ENCODE measurements around the gene EPHB2. TPM values are rescaled to one million over a fixed set of nuclear protein-coding genes. Genes with fewer than 3 reads are reported as not detected.

Gene EPHB2
- total RNA-seq, 1 donor from 2014 or later, result not detected

DNA sequence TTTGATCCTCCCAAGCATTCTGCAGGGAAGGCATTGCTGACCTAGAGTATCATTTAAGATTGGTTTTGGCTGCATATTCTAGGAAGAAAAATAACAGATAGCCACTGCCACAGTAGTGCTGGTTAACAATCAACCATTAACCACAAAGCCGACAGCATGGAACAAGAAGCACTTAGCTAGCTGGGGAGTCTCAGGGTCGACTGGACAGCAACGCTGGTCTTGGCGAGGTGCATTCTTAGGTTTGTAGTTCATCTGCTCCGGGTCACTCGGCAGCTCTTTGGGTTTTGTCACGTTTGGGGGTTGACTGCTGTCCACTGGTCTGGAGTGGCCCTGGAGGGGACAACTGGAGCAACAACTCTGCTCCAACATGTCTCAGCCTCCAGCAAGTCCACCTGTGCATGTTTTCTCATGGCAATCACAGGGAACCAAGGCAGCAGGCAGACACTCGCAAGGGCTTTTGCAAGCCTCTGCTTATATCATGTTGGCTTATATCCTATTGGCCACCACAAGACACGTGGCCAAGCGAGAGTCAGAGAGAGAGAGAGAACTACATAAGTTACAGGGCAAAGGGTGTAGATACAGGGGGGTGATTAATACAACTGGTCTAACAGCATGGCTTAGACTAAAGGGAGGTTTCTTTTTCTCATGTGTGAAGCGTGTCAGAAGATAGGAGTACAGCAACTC lies 162.5 kb downstream of the EPHB2 start:
- Mint-ChIP-seq H3K27me3 (no peaks in the 10 kb centered on the region), H3K4me1 (no peaks in the 10 kb centered on the region), H3K4me3 (no peak overlapping the region), H3K9me3 (no peaks in the 10 kb centered on the region), H3K27ac (no peak overlapping the region), H3K36me3 (ENCODE audit: low read depth) (no peaks in the 10 kb centered on the region)
- intact Hi-C loops (cut with micrococcal nuclease), result no loop called here
- DNase-seq, result no peak

DNA sequence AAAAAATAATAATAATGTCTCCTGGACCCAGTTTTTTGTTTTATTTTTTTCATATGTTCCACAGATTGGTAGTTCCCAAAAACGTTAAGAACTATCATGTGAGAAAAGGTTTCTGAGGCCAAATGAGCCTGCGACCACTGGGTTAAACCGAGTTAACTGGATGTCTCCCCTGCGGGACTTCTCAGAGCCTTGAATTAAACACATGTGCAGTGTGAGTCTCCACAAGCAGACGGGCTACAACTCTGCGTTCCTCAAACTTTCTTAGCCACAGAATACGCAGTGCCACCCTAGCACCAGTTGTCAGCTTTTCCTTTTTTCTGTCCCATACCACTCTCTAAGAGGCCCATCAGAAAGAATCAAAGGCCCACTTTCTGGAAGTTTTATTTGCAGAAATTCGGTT lies 164.1 kb downstream of the EPHB2 start:
- H3K27me3 Mint-ChIP-seq, result no peaks in the 10 kb centered on the region
- no peak for DNase-seq
- intact Hi-C loops (cut with micrococcal nuclease), result no loop called here
- H3K27ac Mint-ChIP-seq, result no peak overlapping the region
- H3K36me3 Mint-ChIP-seq (ENCODE audit: low read depth), result no peaks in the 10 kb centered on the region
- H3K9me3 Mint-ChIP-seq, result no peaks in the 10 kb centered on the region
- H3K4me1 Mint-ChIP-seq, result no peaks in the 10 kb centered on the region
- no peak overlapping the region for H3K4me3 Mint-ChIP-seq

- no peaks in the 10 kb centered on the region for H3K36me3 Mint-ChIP-seq (ENCODE audit: low read depth)
- intact Hi-C loops (cut with micrococcal nuclease), result no loop called here
- no peak overlapping the region for H3K4me3 Mint-ChIP-seq
- DNase-seq, result no peak
- no peaks in the 10 kb centered on the region for H3K4me1 Mint-ChIP-seq
- H3K9me3 Mint-ChIP-seq, result no peaks in the 10 kb centered on the region
- H3K27ac Mint-ChIP-seq, result no peak overlapping the region
- no peaks in the 10 kb centered on the region for H3K27me3 Mint-ChIP-seq
Observed at GRCh38 chr1:22875241-22875640, 164.6 kb downstream of the EPHB2 start.

DNA sequence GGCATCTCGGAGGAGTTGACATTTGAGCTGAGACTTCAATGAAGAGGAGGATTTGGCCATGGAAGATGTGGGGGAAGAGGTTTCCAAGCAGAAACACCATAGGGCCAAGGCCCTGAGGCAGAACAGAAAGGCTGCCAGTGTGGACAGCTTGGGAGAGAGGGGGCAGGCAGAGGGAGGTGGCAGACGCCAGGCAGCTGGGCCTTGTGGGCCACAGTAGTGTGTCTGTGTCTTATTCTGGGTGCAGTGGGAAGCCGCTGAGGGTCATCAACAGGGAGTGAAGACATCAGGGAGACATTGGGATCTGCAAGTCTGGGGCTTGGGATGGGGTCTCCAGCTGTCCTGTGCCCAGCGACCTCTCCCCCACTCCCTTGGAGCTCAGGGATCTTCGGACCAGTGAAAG lies 165.2 kb downstream of the EPHB2 start:
- H3K36me3 Mint-ChIP-seq (ENCODE audit: low read depth), result no peaks in the 10 kb centered on the region
- no peak overlapping the region for H3K27ac Mint-ChIP-seq
- intact Hi-C loops (cut with micrococcal nuclease), result no loop called here
- no peaks in the 10 kb centered on the region for H3K4me1 Mint-ChIP-seq
- no peak overlapping the region for H3K4me3 Mint-ChIP-seq
- no peak for DNase-seq
- H3K9me3 Mint-ChIP-seq, result no peaks in the 10 kb centered on the region
- H3K27me3 Mint-ChIP-seq, result no peaks in the 10 kb centered on the region

DNA sequence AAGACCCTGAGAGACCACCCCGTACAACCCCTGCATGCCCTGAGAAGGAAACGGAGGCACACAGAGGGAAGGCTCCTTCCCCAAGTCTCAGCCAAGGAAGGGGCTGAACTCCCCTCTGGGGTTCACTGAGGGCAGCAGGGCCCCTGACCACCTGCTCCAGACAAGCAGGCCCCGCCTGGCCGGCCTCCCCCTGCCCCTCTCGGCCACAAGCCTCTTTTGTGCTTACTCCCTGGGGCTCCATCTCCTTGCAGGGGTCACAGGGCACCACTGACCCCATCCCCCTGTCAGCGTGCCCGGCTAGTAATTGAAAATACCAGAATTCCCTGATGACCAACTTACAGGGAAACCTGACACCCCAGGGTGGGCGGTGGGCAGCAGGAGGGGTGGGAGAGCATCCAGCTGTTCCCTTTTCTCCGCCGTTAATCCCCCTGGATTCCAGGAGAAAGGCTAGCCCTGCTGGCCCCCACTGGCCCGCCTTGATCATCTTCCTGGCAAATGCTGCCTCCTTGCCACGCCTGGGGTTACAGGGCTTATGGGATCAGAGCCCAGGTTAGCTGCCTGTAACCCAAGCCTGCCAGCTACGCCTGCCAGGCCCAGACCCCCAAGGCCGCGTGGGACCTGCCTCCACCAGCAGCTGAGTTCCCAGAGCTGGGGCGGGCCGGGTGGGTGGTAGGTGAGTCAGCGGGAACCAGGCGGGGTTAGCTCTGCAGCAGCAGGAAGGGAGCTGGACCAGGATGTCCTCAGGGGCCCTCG lies 165.9 kb downstream of the EPHB2 start:
- no peaks in the 10 kb centered on the region for H3K27me3 Mint-ChIP-seq
- H3K36me3 Mint-ChIP-seq (ENCODE audit: low read depth), result no peaks in the 10 kb centered on the region
- H3K4me3 Mint-ChIP-seq, result no peak overlapping the region
- no peaks in the 10 kb centered on the region for H3K9me3 Mint-ChIP-seq
- H3K27ac Mint-ChIP-seq, result no peak overlapping the region
- intact Hi-C loops (cut with micrococcal nuclease), result no loop called here
- no peaks in the 10 kb centered on the region for H3K4me1 Mint-ChIP-seq
- no peak for DNase-seq

DNA sequence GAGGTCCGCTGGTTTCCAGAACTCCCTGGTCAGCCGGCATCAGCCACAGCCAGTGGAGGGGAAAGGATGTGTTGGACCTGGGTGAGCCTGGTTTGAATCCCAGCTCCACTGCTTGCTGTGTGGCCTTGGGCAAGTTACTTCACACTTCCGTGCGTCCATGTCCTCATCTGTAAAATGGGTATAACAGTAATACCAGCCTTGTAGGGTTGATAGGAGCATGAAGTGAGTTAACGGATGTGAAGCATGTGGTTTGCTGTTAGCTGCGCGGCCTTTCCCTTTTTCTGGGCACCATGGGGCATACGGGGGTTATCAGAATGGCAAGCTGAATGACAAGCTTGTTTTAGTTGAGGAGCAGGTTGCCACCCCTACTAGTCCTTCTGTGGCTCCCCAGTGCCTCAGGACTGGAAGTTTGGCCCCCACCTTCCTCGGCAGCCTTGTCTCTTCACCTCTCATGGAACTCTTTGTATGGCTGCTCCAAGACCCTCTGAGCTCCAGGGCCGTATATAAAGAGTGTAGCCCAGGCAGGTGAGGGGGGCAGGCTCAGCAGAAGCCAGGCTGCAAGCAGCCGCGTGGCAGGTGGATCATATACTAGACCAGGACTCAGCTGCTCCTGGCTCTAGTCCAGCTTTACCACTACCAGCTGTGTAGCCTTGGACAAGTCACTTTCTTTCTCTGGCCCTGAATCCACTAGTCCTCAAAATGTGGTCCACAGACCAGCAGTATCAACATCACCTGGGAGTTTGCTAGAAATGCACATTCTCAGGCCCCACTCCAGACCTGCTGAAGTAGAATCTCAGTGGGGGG lies 166.7 kb downstream of the EPHB2 start:
- no peak overlapping the region for H3K27ac Mint-ChIP-seq
- H3K4me3 Mint-ChIP-seq, result no peak overlapping the region
- H3K27me3 Mint-ChIP-seq, result no peaks in the 10 kb centered on the region
- no peaks in the 10 kb centered on the region for H3K4me1 Mint-ChIP-seq
- intact Hi-C loops (cut with micrococcal nuclease), result no loop called here
- H3K9me3 Mint-ChIP-seq, result no peaks in the 10 kb centered on the region
- H3K36me3 Mint-ChIP-seq (ENCODE audit: low read depth), result no peaks in the 10 kb centered on the region
- no peak for DNase-seq

DNA sequence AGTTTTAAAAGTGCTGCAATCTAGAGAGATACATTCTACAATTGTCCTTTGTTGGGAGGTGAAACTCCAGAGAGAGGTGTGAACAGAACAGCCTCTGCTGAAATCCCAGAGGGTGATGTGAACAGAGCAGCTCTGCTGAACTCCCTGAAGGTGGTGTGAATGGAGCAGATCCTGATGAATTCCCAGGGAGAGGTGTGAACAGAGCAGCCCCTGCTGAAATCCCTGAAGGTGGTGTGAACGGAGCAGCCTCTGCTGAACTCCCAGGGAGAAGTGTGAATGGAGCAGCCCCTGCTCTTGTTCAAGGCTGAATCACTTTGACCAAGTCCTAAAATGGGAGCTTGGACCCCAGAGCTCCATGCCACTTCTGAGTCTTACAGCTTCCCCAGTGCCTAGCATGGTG lies 167.3 kb downstream of the EPHB2 start:
- H3K4me1 Mint-ChIP-seq, result no peaks in the 10 kb centered on the region
- H3K27me3 Mint-ChIP-seq, result no peaks in the 10 kb centered on the region
- intact Hi-C loops (cut with micrococcal nuclease), result no loop called here
- no peaks in the 10 kb centered on the region for H3K36me3 Mint-ChIP-seq (ENCODE audit: low read depth)
- no peaks in the 10 kb centered on the region for H3K9me3 Mint-ChIP-seq
- no peak overlapping the region for H3K4me3 Mint-ChIP-seq
- no peak overlapping the region for H3K27ac Mint-ChIP-seq
- DNase-seq, result no peak

GRCh38 chr1:22878626-22879025 lies 168.0 kb downstream of the EPHB2 start:
- Mint-ChIP-seq H3K27ac (no peak overlapping the region), H3K9me3 (no peaks in the 10 kb centered on the region), H3K4me1 (no peaks in the 10 kb centered on the region), H3K4me3 (no peak overlapping the region), H3K36me3 (ENCODE audit: low read depth) (no peaks in the 10 kb centered on the region), H3K27me3 (no peaks in the 10 kb centered on the region)
- intact Hi-C loops (cut with micrococcal nuclease), result no loop called here
- DNase-seq, result no peak

GRCh38 chr1:22879445-22879844 lies 168.8 kb downstream of the EPHB2 start:
- Mint-ChIP-seq H3K27ac (no peak overlapping the region), H3K36me3 (ENCODE audit: low read depth) (no peaks in the 10 kb centered on the region), H3K9me3 (no peaks in the 10 kb centered on the region), H3K27me3 (no peaks in the 10 kb centered on the region), H3K4me3 (no peak overlapping the region), H3K4me1 (no peaks in the 10 kb centered on the region)
- no peak for DNase-seq
- intact Hi-C loops (cut with micrococcal nuclease), result no loop called here

- Mint-ChIP-seq H3K36me3 (ENCODE audit: low read depth) (no peaks in the 10 kb centered on the region), H3K4me1 (peaks cover 6% of the 10 kb centered on the region), H3K27me3 (no peaks in the 10 kb centered on the region), H3K4me3 (no peak overlapping the region), H3K9me3 (no peaks in the 10 kb centered on the region), H3K27ac (no peak overlapping the region)
- intact Hi-C loops (cut with micrococcal nuclease), result no loop called here
- no peak for DNase-seq
Observed at GRCh38 chr1:22880174-22880601, 169.5 kb downstream of the EPHB2 start.

- Mint-ChIP-seq H3K4me1 (peaks cover 8% of the 10 kb centered on the region), H3K4me3 (no peak overlapping the region), H3K27ac (no peak overlapping the region), H3K36me3 (ENCODE audit: low read depth) (no peaks in the 10 kb centered on the region), H3K27me3 (no peaks in the 10 kb centered on the region), H3K9me3 (no peaks in the 10 kb centered on the region)
- intact Hi-C loops (cut with micrococcal nuclease), result no loop called here
- no peak for DNase-seq
Observed at GRCh38 chr1:22883406-22883805, 172.8 kb downstream of the EPHB2 start.

DNA sequence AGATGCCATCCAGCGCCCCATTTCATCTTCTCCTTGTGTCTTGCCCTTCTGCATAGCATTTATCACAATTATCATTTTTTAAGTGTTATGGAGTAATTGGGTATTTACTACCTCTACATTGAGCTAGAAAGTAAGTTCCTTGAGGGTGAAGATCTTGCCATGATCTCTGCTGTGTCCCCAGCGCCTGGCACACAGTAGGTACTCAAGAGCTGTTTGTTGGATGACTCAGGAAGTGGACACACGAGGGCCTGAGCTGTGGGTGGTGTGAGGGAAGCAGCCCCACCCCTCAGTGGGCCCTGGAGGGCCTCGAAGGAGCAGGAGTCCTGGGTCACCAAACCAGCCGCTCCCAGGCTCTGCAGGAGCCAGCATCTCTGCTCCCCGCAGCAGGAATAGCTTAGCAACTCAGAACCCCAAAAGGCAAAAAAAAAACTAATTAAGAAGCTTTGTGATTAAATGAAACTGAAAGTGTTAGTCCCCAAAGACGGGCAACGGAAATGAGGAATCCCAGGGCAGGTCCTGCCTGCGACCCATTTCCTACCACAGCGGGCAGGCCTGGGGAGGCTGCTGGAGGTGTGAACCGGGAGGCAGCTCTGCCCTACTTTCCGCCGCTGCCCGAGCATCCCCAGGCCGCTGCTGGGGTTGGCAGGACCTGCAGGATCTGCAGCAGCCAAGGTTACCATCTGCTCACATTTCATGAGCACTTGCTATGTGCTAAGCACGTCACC lies 174.3 kb downstream of the EPHB2 start:
- Mint-ChIP-seq H3K4me1 (peaks cover 8% of the 10 kb centered on the region), H3K27me3 (peaks cover 3% of the 10 kb centered on the region), H3K4me3 (peak overlapping the region; percentile 41), H3K9me3 (no peaks in the 10 kb centered on the region), H3K27ac (no peak overlapping the region), H3K36me3 (ENCODE audit: low read depth) (no peaks in the 10 kb centered on the region)
- intact Hi-C loops (cut with micrococcal nuclease), result no loop called here
- peak; percentile 70 for DNase-seq

DNA sequence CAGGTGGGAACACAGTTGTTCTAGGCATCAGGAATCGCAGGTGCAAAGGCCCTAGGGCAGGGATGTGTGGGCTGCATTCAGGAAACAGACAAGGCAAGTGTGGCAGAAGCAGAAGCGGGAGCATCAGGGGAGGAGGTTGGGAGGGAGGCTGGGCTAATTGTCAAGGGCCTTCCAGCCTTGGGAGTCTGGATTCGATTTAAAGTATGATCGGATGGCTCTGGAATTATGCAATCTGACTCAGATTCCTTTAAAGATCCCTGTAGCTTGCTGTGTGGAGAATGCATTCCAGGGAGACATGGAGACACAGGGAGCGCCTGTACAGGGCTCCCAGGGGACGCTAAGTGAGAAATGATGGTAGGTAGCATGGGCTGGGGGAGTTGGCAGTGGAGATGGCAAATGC lies 175.6 kb downstream of the EPHB2 start:
- DNase-seq, result no peak
- Mint-ChIP-seq H3K9me3 (no peaks in the 10 kb centered on the region), H3K4me1 (peaks cover 8% of the 10 kb centered on the region), H3K27ac (no peak overlapping the region), H3K27me3 (peaks cover 3% of the 10 kb centered on the region), H3K4me3 (no peak overlapping the region), H3K36me3 (ENCODE audit: low read depth) (no peaks in the 10 kb centered on the region)
- intact Hi-C loops (cut with micrococcal nuclease), result no loop called here

DNA sequence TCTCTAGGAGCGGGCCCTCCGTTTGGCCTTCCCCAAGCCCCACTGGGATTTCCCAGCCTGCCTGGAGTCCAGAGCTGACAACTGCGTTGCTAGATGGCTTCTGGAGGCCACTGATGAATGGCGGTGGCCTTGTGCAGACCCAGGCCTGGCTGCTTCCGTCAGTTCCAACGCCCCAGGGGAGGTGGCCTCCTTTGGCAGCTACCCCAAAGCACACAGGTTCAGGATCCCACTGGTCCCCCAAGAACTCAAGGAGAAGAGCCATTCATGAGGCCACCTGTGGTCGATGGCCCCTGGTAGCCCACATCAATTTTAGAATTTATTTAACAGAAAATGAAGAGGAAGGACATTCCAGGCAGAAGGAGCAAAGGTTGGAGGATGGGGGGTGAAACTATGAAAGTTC lies 176.9 kb downstream of the EPHB2 start:
- no peak overlapping the region for H3K27ac Mint-ChIP-seq
- intact Hi-C loops (cut with micrococcal nuclease), result no loop called here
- H3K4me3 Mint-ChIP-seq, result no peak overlapping the region
- H3K9me3 Mint-ChIP-seq, result no peaks in the 10 kb centered on the region
- peaks cover 8% of the 10 kb centered on the region for H3K4me1 Mint-ChIP-seq
- H3K27me3 Mint-ChIP-seq, result peaks cover 3% of the 10 kb centered on the region
- DNase-seq, result no peak
- H3K36me3 Mint-ChIP-seq (ENCODE audit: low read depth), result no peaks in the 10 kb centered on the region
